GM20000 (cell line): ENCODE results near the gene CCDC73.
A peak's percentile ranks its signal among the peaks of the same experiment; 100 is the strongest.

ENCODE experiments used
- DNase-seq: peaks from one replicate; pipeline ENCODE4 v3.0.0; 2012; ENCODE audit warnings: low spot score
- TF ChIP-seq, protein P1 (sequence below): IDR thresholded peaks from 2 replicates; pipeline ENCODE4 v1.5.1; 2012; ENCODE audit warnings: mild to moderate bottlenecking, control low read depth; ENCODE audit errors: extremely low read depth, missing control alignments

The CCDC73 gene

DNA sequence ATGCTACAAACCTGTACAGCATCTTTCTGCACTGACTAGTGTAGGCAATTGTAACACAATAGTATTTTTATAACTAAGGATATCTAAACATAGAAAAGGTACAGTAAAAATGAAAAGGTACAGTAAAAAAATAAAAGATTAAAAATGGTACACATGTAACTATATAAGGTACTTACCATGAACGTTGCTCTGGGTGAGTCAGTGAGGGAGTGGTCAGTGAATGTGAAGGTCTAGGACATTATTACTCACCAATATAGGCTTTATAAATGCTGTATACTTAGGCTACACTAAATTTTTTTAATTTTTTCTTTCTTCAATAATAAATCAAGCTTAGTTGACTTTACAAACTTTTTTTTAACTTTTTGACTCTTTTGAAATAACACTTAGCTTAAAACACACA is 150.9 kb downstream of the CCDC73 start:
- TF ChIP-seq, protein P1, sequence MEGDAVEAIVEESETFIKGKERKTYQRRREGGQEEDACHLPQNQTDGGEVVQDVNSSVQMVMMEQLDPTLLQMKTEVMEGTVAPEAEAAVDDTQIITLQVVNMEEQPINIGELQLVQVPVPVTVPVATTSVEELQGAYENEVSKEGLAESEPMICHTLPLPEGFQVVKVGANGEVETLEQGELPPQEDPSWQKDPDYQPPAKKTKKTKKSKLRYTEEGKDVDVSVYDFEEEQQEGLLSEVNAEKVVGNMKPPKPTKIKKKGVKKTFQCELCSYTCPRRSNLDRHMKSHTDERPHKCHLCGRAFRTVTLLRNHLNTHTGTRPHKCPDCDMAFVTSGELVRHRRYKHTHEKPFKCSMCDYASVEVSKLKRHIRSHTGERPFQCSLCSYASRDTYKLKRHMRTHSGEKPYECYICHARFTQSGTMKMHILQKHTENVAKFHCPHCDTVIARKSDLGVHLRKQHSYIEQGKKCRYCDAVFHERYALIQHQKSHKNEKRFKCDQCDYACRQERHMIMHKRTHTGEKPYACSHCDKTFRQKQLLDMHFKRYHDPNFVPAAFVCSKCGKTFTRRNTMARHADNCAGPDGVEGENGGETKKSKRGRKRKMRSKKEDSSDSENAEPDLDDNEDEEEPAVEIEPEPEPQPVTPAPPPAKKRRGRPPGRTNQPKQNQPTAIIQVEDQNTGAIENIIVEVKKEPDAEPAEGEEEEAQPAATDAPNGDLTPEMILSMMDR = no peak
- no peak for DNase-seq

GRCh38 chr11:32641361-32641760 is 153.1 kb downstream of the CCDC73 start:
- no peak for DNase-seq

GRCh38 chr11:32635819-32636218 is 158.6 kb downstream of the CCDC73 start:
- TF ChIP-seq, protein P1 = no peak
- DNase-seq = no peak

More at GRCh38 chr11:32641361-32641760, 153.1 kb downstream of the CCDC73 start:
- TF ChIP-seq, protein P1 = no peak

GRCh38 chr11:32630844-32631243 is 163.6 kb downstream of the CCDC73 start:
- TF ChIP-seq, protein P1 = no peak
- no peak for DNase-seq

GRCh38 chr11:32616903-32617302 is 177.6 kb downstream of the CCDC73 start:
- no peak for DNase-seq
- TF ChIP-seq, protein P1 = no peak

GRCh38 chr11:32615422-32615821 is 179.0 kb downstream of the CCDC73 start:
- TF ChIP-seq, protein P1 = peak; percentile 9
- DNase-seq = peak; percentile 13

GRCh38 chr11:32613500-32614151 is 180.8 kb downstream of the CCDC73 start:
- DNase-seq = no peak
- TF ChIP-seq, protein P1 = no peak
